ENCODE data around the gene FAM151A.

The FAM151A gene

DNA sequence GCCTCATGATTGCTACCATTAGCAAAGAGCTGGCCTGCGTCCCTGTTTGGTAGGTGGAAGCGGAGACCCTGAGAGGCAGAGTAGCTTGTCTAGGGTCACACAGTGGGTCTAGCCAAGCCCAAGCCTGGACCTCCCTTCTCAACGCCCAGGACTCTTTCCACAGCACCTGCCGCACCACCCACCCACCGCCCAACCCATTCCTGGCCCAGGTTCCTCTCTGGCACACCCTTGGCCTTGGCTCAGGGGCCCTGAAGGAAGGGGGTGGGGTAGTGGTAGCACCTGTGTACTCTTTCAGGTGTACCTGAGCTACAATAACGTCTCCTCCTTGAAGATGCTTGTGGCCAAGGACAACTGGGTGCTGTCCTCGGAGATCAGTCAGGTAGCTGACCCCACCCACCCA lies 19.3 kb downstream of the FAM151A start:
- DNase-seq (ENCODE audit: low read depth), result no peak

DNA sequence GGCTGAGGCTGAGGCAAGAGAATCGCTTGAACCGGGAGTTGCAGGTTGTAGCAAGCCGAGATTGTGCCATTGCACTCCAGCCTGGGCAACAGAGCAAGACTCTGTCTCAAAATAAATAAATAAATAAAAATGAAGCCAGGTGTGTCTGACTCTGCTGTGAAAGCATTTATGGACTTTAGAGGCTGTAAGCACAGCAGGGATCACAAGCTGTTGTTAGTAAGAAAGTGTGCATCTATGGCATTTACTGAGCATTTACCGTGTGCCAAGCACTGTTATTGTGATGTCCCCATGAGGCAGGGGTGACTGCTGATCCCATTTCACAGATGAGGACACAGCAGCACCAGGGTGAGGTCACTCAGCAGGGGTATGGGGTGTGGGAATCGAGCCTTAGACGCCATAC lies 20.1 kb downstream of the FAM151A start:
- DNase-seq (ENCODE audit: low read depth), result no peak

- no peak for DNase-seq (ENCODE audit: low read depth)
Measured at GRCh38 chr1:54602554-54602953, 20.8 kb downstream of the FAM151A start.

GRCh38 chr1:54601730-54602129 lies 21.6 kb downstream of the FAM151A start:
- no peak for DNase-seq (ENCODE audit: low read depth)

GRCh38 chr1:54600947-54601721 lies 22.2 kb downstream of the FAM151A start:
- no peak for DNase-seq (ENCODE audit: low read depth)

DNA sequence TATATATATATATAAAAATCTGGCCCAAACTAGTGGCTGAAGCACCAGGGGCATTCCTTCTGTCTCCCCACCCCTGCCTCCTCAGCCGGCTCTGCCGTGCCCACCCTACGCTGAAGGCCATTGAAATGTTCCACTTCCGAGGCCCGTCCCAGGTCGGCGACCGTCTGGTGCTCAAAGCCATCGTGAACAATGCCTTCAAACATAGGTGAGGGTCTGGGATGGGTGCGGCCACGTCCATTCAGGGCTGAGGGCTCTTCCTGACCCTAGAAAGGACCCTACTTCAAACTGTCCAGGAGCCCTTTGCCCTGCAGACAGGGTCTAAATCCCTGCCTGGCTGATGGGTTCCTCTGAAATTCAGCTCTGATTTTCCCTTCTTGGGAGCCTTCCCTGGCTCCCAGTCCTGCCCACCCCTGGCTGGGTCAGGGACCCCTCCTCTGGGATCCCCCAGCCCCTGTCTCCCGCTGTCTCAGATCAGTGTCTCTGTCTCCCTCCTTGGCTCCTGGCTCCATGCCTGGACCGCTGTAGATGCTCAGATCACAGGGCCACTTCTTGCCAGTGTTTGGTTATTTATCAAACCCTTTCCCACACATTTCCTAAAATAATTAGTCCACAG lies 24.0 kb downstream of the FAM151A start:
- DNase-seq (ENCODE audit: low read depth), result no peak

GRCh38 chr1:54597455-54598030 lies 25.8 kb downstream of the FAM151A start:
- DNase-seq (ENCODE audit: low read depth), result no peak

DNA sequence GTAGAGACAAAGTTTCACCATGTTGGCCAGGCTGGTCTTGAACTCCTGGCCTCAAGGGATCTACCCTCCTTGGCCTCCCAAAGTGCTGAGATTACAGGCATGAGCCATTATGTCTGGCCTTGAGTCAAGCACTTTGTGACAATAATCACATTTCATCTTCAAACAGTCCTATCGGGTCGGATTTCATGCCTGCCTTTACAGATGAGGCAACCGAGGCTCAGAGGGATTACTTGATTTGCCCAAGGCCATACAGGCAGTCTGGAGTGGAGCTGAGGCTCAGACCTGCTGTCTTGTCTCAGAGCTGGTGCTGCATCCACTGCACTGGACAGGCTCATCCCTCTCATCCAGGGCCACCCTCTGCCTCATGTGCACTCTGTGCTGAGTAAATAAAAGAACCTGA lies 26.6 kb downstream of the FAM151A start:
- DNase-seq (ENCODE audit: low read depth), result peak; percentile 44

GRCh38 chr1:54595956-54596498 lies 27.3 kb downstream of the FAM151A start:
- no peak for DNase-seq (ENCODE audit: low read depth)

DNA sequence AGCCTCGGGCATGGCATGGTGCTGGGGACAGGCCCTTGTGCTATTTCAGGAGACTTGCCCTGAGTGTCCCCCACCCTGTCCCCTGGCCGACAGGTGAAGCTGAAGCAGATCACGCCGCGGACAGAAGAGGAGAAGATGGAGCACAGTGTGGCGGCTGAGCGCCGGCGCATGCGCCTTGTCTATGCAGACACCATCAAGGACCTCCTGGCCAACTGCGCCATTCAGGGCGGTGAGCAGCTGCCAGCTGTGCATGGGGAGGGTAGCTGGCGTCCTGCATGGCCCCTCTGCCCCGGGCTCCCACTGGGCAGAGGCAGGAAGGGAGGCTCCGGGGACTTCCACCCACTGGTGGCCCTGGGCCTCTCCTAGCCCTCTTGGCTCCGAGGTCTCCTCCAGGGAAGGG lies 28.9 kb downstream of the FAM151A start:
- no peak for DNase-seq (ENCODE audit: low read depth)

- no peak for DNase-seq (ENCODE audit: low read depth)
Measured at GRCh38 chr1:54593571-54594160, 29.7 kb downstream of the FAM151A start.

DNA sequence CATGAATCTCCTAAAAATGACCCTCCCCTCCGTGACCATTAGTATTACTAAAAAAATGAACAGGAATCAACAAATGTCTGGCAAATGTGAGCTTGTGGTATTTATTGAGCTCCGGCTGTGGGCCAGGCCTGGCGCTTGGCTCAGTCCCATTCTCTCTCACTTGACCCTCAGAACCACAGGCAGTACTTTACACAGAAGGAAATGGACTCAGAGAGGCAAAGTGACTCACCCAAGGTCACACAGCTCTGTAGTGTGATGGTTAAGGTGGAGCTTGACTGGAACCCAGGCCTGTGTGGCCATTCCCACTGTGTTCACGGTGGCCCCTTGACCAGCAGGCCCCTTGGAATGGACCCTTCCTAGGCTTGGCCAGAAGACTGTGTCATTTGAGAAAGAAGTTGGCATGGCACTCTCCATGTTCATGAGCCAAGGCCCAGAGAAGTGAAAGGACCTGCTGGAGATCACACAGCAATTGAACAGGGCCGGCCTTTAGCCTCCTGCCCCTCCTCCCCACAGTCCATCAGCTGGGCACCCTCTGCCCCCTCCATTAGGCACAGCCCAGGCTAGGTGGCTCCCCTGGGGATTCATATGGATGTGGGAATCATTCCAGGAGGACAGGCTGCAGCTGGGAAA lies 32.1 kb downstream of the FAM151A start:
- peak; percentile 64 for DNase-seq (ENCODE audit: low read depth)

- DNase-seq (ENCODE audit: low read depth), result no peak
Measured at GRCh38 chr1:54588377-54588776, 34.9 kb downstream of the FAM151A start.

GRCh38 chr1:54585181-54586066 lies 37.9 kb downstream of the FAM151A start:
- no peak for DNase-seq (ENCODE audit: low read depth)

- no peak for DNase-seq (ENCODE audit: low read depth)
Measured at GRCh38 chr1:54584575-54584974, 38.8 kb downstream of the FAM151A start.

DNA sequence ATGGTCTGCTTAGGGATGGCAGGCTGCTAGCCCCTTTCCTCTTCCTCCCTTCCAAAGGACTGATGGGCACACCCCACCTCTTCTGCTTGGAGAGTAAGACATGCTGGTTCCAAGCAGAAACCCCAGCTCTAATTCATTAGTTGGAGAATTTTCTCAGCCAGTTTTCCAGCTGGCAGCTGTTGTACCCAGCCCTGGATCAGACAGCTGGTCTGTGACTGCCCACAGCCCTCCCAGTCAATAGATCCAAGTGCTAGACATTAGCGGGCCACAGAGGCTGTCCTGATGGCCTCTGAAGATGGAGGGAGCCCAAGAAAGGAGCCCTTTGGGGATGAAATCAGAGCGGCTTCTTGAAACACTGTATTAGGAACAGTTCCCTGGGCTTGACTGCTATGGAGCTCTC lies 39.5 kb downstream of the FAM151A start:
- no peak for DNase-seq (ENCODE audit: low read depth)

- DNase-seq (ENCODE audit: low read depth), result no peak
Measured at GRCh38 chr1:54583307-54583686, 40.0 kb downstream of the FAM151A start.

DNA sequence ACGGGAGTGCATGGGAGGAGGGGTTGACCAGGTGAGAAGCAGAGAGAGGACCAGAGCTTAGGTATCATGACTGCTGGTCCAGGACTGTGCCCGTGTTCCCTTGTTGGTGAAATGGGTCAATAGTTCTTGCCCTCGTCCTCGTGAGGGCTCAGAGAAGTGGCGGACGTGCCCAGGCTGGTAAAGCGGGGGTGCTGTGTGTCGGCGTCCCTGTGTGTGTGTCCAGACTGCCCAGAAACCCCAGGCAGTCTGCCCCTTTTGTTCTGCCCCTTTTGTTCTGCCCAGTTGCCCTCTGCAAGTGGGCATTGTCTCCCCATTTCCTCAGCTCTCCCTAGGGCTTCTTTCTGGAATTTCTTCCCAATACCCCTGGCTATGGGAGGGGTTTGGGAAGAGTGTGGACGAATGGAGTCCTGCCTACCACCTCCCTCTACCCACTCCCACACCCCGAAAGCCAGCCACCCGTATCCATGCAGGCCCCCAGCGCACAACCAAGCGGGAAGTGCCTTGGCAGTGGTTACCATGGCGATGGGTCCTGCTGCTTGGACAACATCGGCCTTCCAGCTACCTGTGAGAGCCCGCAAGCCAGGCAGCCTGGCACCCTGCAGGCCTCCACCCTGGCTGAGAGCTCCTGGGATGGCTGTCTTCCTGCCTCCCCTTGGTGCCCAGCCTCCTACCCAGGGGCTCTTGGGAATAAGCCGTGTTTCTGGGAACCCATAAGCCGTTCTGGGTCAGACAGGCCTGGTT lies 40.6 kb downstream of the FAM151A start:
- DNase-seq (ENCODE audit: low read depth), result no peak

- DNase-seq (ENCODE audit: low read depth), result peak; percentile 56
Measured at GRCh38 chr1:54581621-54582035, 41.7 kb downstream of the FAM151A start.

DNA sequence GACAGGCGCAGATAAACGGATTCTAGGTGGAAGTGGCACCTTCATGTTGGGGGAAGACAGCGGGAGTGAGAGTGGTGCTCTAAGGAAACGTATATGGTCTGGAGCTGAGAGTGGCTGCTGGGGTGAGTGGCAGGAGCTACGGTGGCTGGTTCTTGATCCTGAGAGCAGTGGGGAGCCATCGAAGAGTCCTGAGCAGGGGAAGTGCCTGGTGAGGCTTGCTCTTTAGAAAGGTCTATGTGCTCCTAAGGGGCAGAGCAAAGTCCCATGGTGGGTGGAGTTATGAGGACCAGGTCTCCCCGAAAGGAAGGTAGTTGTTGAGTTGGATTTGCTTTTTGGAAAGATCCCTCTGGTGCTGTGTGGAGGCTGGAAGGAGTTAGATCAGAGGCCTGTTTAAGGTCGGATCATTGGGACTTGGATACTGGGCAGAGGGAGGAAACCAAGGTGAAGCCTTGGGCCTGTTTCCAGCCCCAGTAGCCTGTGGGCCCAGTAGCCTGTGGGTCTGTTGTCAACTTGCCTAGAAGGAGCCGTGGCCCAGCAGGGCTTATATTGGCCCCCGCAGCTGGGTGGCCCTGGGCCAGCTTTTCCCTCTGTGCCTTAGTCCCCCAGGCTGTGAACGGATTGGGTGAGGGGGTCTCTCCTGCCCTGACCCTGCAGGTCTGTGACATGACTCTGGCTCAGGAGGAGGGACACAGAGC lies 42.3 kb downstream of the FAM151A start:
- no peak for DNase-seq (ENCODE audit: low read depth)

All from iris pigment epithelial cell (primary cell).